Glomerular endothelial cell (primary cell): Measurements from ENCODE around the gene AIFM1. TPM values are rescaled to one million over a fixed set of nuclear protein-coding genes. Genes with fewer than 3 reads are reported as not detected.

Source experiments
- DNase-seq: peaks from one replicate; pipeline ENCODE4 v3.0.0-alpha.2; 2011; ENCODE audit warnings: low read depth, low spot score; ENCODE audit errors: extremely low read depth
- total RNA-seq: library from RNA; depleted of rRNA; stranded (reverse); fragments of >200 nt; gene quantifications from 2 replicates; pipeline ENCODE4 v1.2.3, GENCODE V29; 2015

AIFM1 gene
- total RNA-seq, 1 donor from 2014 or later, result 16.4 TPM

GRCh38 chrX:130097507-130098209 is 68.0 kb downstream of the AIFM1 start:
- no peak for DNase-seq

GRCh38 chrX:130095249-130096030 is 70.2 kb downstream of the AIFM1 start:
- no peak for DNase-seq

- no peak for DNase-seq
Measured at GRCh38 chrX:130094696-130095095, 70.9 kb downstream of the AIFM1 start.

DNA sequence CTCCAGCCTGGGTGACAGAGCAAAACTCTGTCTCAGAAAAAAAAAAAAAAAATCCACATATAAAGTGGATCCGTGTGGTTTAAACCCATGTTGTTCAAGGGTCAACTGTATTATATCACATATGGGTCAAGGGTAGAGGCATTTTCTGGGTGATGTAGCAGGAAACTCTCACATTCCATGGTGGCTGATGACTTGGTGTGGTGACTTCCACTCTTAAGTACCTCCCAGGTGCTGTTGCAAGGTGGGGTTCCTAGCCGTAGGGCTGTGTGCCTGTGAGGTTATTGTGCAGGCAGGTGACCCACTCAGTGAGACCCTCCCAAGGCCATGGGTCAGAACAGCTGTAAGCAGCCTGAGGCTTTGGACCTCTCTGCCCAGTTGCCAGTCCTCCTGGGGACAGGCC is 72.4 kb downstream of the AIFM1 start:
- no peak for DNase-seq

- DNase-seq, result no peak
Measured at GRCh38 chrX:130091980-130092522, 73.6 kb downstream of the AIFM1 start.

- DNase-seq, result no peak
Measured at GRCh38 chrX:130090364-130090763, 75.3 kb downstream of the AIFM1 start.

DNA sequence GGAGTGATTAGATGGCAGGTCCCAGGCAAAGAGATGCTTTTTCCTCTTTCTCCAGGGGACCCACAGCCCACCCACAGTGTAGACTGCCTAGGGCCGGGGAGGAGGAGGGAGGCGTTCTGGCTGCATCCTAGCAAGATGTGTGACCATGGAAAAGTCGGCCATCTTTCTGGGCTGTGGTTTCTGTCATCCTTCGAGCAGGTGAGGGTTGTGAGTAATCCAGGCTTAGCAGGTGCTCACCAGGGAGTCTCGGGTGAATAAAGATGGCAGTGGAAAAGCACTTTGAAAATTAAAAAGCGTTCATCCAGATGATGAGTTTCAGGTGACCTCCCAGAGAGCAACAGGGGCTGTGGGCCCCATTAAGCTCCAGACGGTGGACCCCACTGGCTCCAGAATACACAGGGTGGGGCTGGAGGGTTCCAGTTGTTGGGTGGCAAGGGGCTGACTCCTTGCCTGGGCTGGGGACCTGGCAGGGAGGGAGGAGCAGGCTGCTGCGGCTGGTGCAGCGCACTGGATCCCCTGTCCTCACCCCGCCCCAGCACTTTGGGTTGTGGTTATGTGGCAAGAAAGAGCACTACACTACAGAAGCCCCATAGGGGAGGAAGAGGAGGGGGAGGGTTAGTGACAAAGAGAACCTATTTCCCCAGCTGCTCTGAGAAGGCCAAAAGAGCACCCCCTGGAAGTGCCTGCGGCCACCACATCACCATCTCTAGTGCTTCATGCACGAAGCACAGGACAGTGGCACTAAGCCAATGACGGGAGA is 79.0 kb downstream of the AIFM1 start:
- DNase-seq, result no peak

DNA sequence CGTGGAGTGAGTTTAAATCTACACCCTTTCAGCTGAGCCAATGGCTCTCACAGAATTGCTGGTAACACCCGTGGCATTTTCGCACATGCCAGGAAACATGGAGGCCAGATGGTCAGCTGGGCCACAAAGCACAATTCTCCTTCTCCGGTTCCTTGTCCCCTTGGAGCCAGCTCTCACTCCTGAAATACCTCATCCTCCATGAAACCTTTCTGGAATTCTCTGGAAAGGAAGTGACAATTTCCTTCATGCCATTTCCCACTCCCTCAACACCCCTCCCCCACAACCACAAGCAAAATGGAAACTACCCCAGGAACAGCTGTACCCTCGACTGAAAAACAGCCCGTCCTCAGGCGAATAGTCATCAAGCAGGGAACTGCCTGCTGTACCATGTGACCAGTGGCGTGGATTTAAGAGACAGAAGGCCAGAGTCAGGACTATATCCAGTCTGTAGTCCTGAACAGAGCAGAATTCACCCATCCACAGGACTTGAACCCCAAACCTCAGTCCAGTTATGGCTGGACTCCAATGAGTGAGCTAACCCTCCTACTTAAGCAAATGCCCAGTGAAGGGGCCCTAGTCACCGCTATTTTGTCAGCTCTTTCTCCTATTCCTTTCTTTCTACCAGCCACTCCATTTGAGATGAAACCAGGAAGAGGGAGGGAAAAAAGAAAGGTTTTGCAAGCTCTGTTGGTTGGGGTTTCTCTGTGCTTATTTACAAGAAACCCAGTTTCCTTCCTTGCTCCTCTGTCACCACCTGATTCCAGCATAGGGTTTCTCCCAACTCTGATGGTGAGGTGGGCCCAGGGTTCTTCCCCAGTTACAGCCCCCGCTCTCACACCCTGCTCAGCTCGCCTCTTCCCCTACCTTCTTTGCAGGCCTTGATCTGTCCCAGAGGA is 79.8 kb downstream of the AIFM1 start:
- peak; percentile 76 for DNase-seq

GRCh38 chrX:130084631-130085237 is 80.9 kb downstream of the AIFM1 start:
- no peak for DNase-seq

GRCh38 chrX:130083656-130084382 is 81.8 kb downstream of the AIFM1 start:
- no peak for DNase-seq

DNA sequence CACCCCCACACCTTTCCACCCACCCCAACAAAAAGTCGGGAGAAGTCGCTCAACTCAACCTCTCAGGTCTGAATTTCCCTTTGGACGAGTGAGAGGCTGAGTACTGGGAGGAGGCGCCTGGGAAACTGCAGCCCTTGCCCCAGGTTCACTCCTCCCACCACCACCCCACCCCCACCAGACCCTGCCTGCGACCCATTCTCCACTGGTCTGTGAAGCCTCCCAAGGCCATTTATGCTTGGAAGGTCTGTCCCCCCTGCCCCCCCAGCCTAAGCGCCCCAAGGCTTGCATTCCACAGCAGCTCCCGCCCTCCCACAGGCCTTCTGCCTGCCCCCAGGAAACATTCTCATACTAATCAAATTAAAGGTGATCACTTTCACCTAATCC is 82.5 kb downstream of the AIFM1 start:
- no peak for DNase-seq

GRCh38 chrX:130082244-130083106 is 83.2 kb downstream of the AIFM1 start:
- DNase-seq, result no peak

DNA sequence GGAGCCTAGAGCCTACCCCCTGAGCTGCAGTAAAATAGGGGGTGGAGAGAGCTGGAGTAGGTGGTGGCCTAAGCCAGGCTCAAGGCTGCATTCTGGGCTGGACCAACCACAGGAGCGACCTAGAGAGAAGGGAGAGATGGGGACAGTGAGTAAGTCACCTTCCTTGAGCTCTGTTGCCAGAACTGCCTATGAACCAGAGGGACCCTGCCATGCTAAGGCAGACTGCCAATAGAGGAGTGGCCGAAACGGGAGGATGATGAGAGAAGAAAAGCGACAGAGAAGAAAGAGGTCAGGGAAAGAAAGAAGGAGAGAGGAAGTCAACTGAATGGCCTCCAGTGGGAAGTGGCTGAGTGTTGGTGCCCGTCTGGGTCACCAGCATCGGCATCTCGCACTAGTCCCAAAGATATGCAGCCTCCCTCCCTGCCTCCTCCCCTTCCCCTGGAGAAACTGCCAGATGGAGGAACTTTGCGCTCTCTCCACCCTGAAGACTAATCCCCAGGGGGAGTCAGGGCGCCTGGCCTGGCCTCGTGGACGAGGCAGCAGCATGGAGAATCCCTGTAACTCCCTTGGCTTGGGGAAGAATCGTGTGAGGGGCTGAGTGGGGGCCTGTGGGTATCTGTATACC is 84.1 kb downstream of the AIFM1 start:
- DNase-seq, result no peak

GRCh38 chrX:130080791-130081367 is 84.8 kb downstream of the AIFM1 start:
- DNase-seq, result no peak

GRCh38 chrX:130079824-130080406 is 85.7 kb downstream of the AIFM1 start:
- no peak for DNase-seq
